HEK293 (cell line): ENCODE results near the gene ATP5MC3.

Experiments used
- CTCF ChIA-PET: fragments of 350-600 bp; formaldehyde crosslinking; extraction: SDS; loops from one replicate; lab custom pipeline; 2021; ENCODE audit warnings: antibody characterized with exemption; lab: Yijun Ruan, JAX
- POLR2A ChIA-PET: fragments of 300-600 bp; formaldehyde crosslinking; extraction: SDS; loops from one replicate; lab custom pipeline; 2020; ENCODE audit warnings: antibody characterized with exemption, inconsistent platforms; lab: Yijun Ruan, JAX
- H3K27ac ChIP-seq: fragments of 200-500 bp; sonication (Bioruptor generic); 2 replicates; pipeline ENCODE4 v1.5.1; 2014; ENCODE audit warnings: low read depth, low read length, control low read depth, inconsistent platforms; ENCODE audit errors: extremely low read depth
- H3K36me3 ChIP-seq, 2 experiments: fragments of 200-500 bp in 1 of 2; sonication (Bioruptor generic) in 1 of 2; 1 replicate in 1 of 2; 2 replicates in 1 of 2; pipeline ENCODE4 v1.5.1; 2014 to 2017; ENCODE audit warnings: inconsistent platforms in 2 of 2, low read length in 2 of 2; ENCODE audit not compliant: control insufficient read depth in 2 of 2, insufficient read depth in 1 of 2
- H3K4me1 ChIP-seq: fragments of 200-500 bp; sonication (Bioruptor generic); 2 replicates; pipeline ENCODE4 v1.5.1; 2014; ENCODE audit warnings: mild to moderate bottlenecking, low read length, inconsistent platforms; ENCODE audit not compliant: control insufficient read depth, insufficient read depth
- H3K4me3 ChIP-seq: 2 replicates; pipeline ENCODE4 v1.5.1; 2011; ENCODE audit warnings: low read depth, mild to moderate bottlenecking, control low read depth, low read length, moderate library complexity
- H3K9me3 ChIP-seq: fragments of 200-500 bp; sonication (Bioruptor generic); 2 replicates; pipeline ENCODE4 v1.5.1; 2014; ENCODE audit warnings: low read depth, low read length, inconsistent platforms; ENCODE audit not compliant: control insufficient read depth, insufficient read depth
- BCL11B ChIP-seq: fragments of 450-650 bp; formaldehyde crosslinking; IDR thresholded peaks from 2 replicates; pipeline ENCODE4 v1.5.1; 2016; ENCODE audit warnings: low read depth, missing biosample characterization, missing genetic modification characterization
- GFI1B ChIP-seq: fragments of 450-650 bp; formaldehyde crosslinking; IDR thresholded peaks from 2 replicates; pipeline ENCODE4 v1.5.1; 2016; ENCODE audit warnings: missing biosample characterization, missing genetic modification characterization
- INSM2 ChIP-seq: fragments of 450-650 bp; formaldehyde crosslinking; IDR thresholded peaks from 2 replicates; pipeline ENCODE4 v1.5.1; 2016; ENCODE audit warnings: missing biosample characterization, missing genetic modification characterization
- ZBTB7A ChIP-seq: fragments of 450-650 bp; formaldehyde crosslinking; IDR thresholded peaks from 2 replicates; pipeline ENCODE4 v1.5.1; 2016; ENCODE audit warnings: low read depth, missing biosample characterization, missing genetic modification characterization
- ZBTB8A ChIP-seq: fragments of 450-650 bp; formaldehyde crosslinking; IDR thresholded peaks from 2 replicates; pipeline ENCODE4 v1.5.1; 2016; ENCODE audit warnings: missing biosample characterization, missing genetic modification characterization
- ZEB2 ChIP-seq: fragments of 450-650 bp; formaldehyde crosslinking; IDR thresholded peaks from 2 replicates; pipeline ENCODE4 v1.5.1; 2016; ENCODE audit warnings: missing biosample characterization, missing genetic modification characterization
- ZNF112 ChIP-seq: fragments of 450-650 bp; formaldehyde crosslinking; IDR thresholded peaks from 2 replicates; pipeline ENCODE4 v1.5.0; 2017; ENCODE audit warnings: missing biosample characterization, missing genetic modification characterization
- ZNF133 ChIP-seq: fragments of 450-650 bp; formaldehyde crosslinking; IDR thresholded peaks from 2 replicates; pipeline ENCODE4 v1.5.1; 2016; ENCODE audit warnings: missing biosample characterization, missing genetic modification characterization
- ZNF223 ChIP-seq: fragments of 450-650 bp; formaldehyde crosslinking; IDR thresholded peaks from 2 replicates; pipeline ENCODE4 v1.5.1; 2016; ENCODE audit warnings: missing biosample characterization, missing genetic modification characterization
- ZNF23 ChIP-seq: fragments of 450-650 bp; formaldehyde crosslinking; IDR thresholded peaks from 2 replicates; pipeline ENCODE4 v1.5.1; 2016; ENCODE audit warnings: missing biosample characterization, missing genetic modification characterization, borderline replicate concordance
- ZNF311 ChIP-seq: fragments of 450-650 bp; formaldehyde crosslinking; IDR thresholded peaks from 2 replicates; pipeline ENCODE4 v1.5.1; 2017; ENCODE audit warnings: missing biosample characterization, missing genetic modification characterization, borderline replicate concordance
- ZNF350 ChIP-seq: fragments of 450-650 bp; formaldehyde crosslinking; IDR thresholded peaks from 2 replicates; pipeline ENCODE4 v1.5.0; 2017; ENCODE audit warnings: missing biosample characterization, mild to moderate bottlenecking, missing genetic modification characterization
- ZNF37A ChIP-seq: fragments of 450-650 bp; IDR thresholded peaks from 2 replicates; pipeline ENCODE4 v1.5.1; 2018; ENCODE audit warnings: missing biosample characterization, missing genetic modification characterization
- ZNF394 ChIP-seq: fragments of 450-650 bp; formaldehyde crosslinking; IDR thresholded peaks from 2 replicates; pipeline ENCODE4 v1.5.1; 2016; ENCODE audit warnings: missing biosample characterization, missing genetic modification characterization, mild to moderate bottlenecking, moderate library complexity, borderline replicate concordance
- ZNF423 ChIP-seq: fragments of 450-650 bp; formaldehyde crosslinking; IDR thresholded peaks from 2 replicates; pipeline ENCODE4 v1.5.1; 2016; ENCODE audit warnings: missing biosample characterization, missing genetic modification characterization
- ZNF449 ChIP-seq: fragments of 450-650 bp; formaldehyde crosslinking; IDR thresholded peaks from 2 replicates; pipeline ENCODE4 v1.5.1; 2017; ENCODE audit warnings: missing biosample characterization, mild to moderate bottlenecking, missing genetic modification characterization, moderate library complexity
- ZNF473 ChIP-seq: fragments of 450-650 bp; formaldehyde crosslinking; IDR thresholded peaks from 2 replicates; pipeline ENCODE4 v1.5.1; 2017; ENCODE audit warnings: missing biosample characterization, missing genetic modification characterization
- ZNF514 ChIP-seq: fragments of 450-650 bp; formaldehyde crosslinking; IDR thresholded peaks from 2 replicates; pipeline ENCODE4 v1.5.1; 2016; ENCODE audit warnings: missing biosample characterization, missing genetic modification characterization
- ZNF596 ChIP-seq: fragments of 450-650 bp; IDR thresholded peaks from 2 replicates; pipeline ENCODE4 v1.5.0; 2018; ENCODE audit warnings: missing biosample characterization, mild to moderate bottlenecking, missing genetic modification characterization, moderate library complexity
- ZNF623 ChIP-seq: fragments of 450-650 bp; formaldehyde crosslinking; IDR thresholded peaks from 2 replicates; pipeline ENCODE4 v1.5.1; 2016; ENCODE audit warnings: missing biosample characterization, missing genetic modification characterization
- ZNF626 ChIP-seq: fragments of 450-650 bp; sonication (Bioruptor Pico); formaldehyde crosslinking; IDR thresholded peaks from 2 replicates; pipeline ENCODE4 v1.5.1; 2018; ENCODE audit warnings: missing biosample characterization, missing genetic modification characterization, inconsistent platforms
- ZNF639 ChIP-seq: fragments of 450-650 bp; formaldehyde crosslinking; IDR thresholded peaks from 2 replicates; pipeline ENCODE4 v1.5.1; 2016; ENCODE audit warnings: missing biosample characterization, missing genetic modification characterization
- ZNF664 ChIP-seq: fragments of 450-650 bp; formaldehyde crosslinking; IDR thresholded peaks from 2 replicates; pipeline ENCODE4 v1.5.1; 2016; ENCODE audit warnings: missing biosample characterization, missing genetic modification characterization
- ZNF785 ChIP-seq: fragments of 450-650 bp; formaldehyde crosslinking; IDR thresholded peaks from 2 replicates; pipeline ENCODE4 v1.5.1; 2016; ENCODE audit warnings: missing biosample characterization, missing genetic modification characterization
- ZSCAN30 ChIP-seq: fragments of 450-650 bp; IDR thresholded peaks from 2 replicates; pipeline ENCODE4 v1.5.1; 2018; ENCODE audit warnings: missing biosample characterization, mild to moderate bottlenecking, missing genetic modification characterization, moderate library complexity
- TF ChIP-seq, protein P1 (sequence below): fragments of 450-650 bp; IDR thresholded peaks from 2 replicates; pipeline ENCODE4 v1.5.1; 2018; ENCODE audit warnings: missing biosample characterization, missing genetic modification characterization
- TF ChIP-seq, protein P2 (sequence below): fragments of 450-650 bp; formaldehyde crosslinking; IDR thresholded peaks from 2 replicates; pipeline ENCODE4 v1.5.1; 2016; ENCODE audit warnings: missing biosample characterization, missing genetic modification characterization

The ATP5MC3 gene

GRCh38 chr2:175131252-175131651, 50.3 kb downstream of the ATP5MC3 start:
- ChIA-PET POLR2A (no interaction called here), CTCF (no interaction called here)
- H3K27ac ChIP-seq, result no peak overlapping the region
- H3K9me3 ChIP-seq, result no peaks in the 10 kb centered on the region
- H3K4me3 ChIP-seq, result no peak overlapping the region
- TF ChIP-seq ZNF449 (tag by site-specific recombination) (no peak), INSM2 (tag by site-specific recombination) (no peak), ZBTB8A (tag by site-specific recombination) (no peak), ZNF626 (tag by site-specific recombination) (no peak), GFI1B (tag by site-specific recombination) (no peak), ZNF311 (tag by site-specific recombination) (no peak), ZNF37A (tag by site-specific recombination) (no peak)
- TF ChIP-seq, protein P1, sequence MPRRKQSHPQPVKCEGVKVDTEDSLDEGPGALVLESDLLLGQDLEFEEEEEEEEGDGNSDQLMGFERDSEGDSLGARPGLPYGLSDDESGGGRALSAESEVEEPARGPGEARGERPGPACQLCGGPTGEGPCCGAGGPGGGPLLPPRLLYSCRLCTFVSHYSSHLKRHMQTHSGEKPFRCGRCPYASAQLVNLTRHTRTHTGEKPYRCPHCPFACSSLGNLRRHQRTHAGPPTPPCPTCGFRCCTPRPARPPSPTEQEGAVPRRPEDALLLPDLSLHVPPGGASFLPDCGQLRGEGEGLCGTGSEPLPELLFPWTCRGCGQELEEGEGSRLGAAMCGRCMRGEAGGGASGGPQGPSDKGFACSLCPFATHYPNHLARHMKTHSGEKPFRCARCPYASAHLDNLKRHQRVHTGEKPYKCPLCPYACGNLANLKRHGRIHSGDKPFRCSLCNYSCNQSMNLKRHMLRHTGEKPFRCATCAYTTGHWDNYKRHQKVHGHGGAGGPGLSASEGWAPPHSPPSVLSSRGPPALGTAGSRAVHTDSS (tag by site-specific recombination), result no peak
- TF ChIP-seq, all 188 proteins: peak for 0
- peaks cover 26 to 59% of the 10 kb centered on the region in 2 experiments for H3K36me3 ChIP-seq
- H3K4me1 ChIP-seq, result no peaks in the 10 kb centered on the region

GRCh38 chr2:175126661-175127060, 54.8 kb downstream of the ATP5MC3 start:
- CTCF ChIA-PET, result interaction anchor here (0.5 to 0.6 kb wide), 2 partner anchors 16 to 867 kb away, joined by 3 read pairs; no protein-coding TSS in a partner anchor
- Histone ChIP-seq H3K4me1 (no peaks in the 10 kb centered on the region), H3K9me3 (no peaks in the 10 kb centered on the region)
- TF ChIP-seq ZNF112 (no peak), ZNF473 (no peak), ZNF350 (tag by site-specific recombination) (no peak), ZNF664 (no peak), ZNF23 (tag by site-specific recombination) (no peak), ZNF623 (tag by site-specific recombination) (no peak), ZSCAN30 (tag by site-specific recombination) (no peak), ZNF394 (tag by site-specific recombination) (no peak), ZNF785 (tag by site-specific recombination) (no peak), ZNF639 (no peak), ZNF596 (no peak), ZNF514 (tag by site-specific recombination) (no peak), ZBTB8A (tag by site-specific recombination) (no peak), ZBTB7A (tag by site-specific recombination) (no peak), ZNF223 (no peak), ZEB2 (tag by site-specific recombination) (no peak), BCL11B (no peak), ZNF423 (tag by site-specific recombination) (no peak), ZNF133 (tag by site-specific recombination) (no peak)
- TF ChIP-seq, protein P2, sequence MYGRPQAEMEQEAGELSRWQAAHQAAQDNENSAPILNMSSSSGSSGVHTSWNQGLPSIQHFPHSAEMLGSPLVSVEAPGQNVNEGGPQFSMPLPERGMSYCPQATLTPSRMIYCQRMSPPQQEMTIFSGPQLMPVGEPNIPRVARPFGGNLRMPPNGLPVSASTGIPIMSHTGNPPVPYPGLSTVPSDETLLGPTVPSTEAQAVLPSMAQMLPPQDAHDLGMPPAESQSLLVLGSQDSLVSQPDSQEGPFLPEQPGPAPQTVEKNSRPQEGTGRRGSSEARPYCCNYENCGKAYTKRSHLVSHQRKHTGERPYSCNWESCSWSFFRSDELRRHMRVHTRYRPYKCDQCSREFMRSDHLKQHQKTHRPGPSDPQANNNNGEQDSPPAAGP, result no peak
- TF ChIP-seq, all 188 proteins: peak for 0
- POLR2A ChIA-PET, result no interaction called here
- Histone ChIP-seq H3K4me3 (no peak overlapping the region), H3K27ac (no peak overlapping the region), H3K36me3 (peaks cover 20 to 35% of the 10 kb centered on the region in 2 experiments)
